ENCODE results near the gene ARHGEF38.

ARHGEF38 gene

GRCh38 chr4:105598052-105598451 lies 45.6 kb downstream of the ARHGEF38 start:
- TF ChIP-seq FOXP2 (optimal IDR thresholded peaks at IDR 0.05; ENCODE audit: borderline replicate concordance, extremely low read depth, extremely low read length, insufficient read depth), result no peak
- TF ChIP-seq POLR2AphosphoS5 (IDR thresholded peaks at IDR 0.05; ENCODE audit: low read depth, low read length), result no peak
- no peak for TF ChIP-seq REST (IDR thresholded peaks at IDR 0.05; ENCODE audit: insufficient read depth in 1 of 2, low read depth in 2 of 2, low read length in 2 of 2)
- TF ChIP-seq SIN3A (IDR thresholded peaks at IDR 0.05; ENCODE audit: borderline replicate concordance, insufficient read depth, low read length), result no peak
- no peak for TF ChIP-seq TAF1 (IDR thresholded peaks at IDR 0.05; ENCODE audit: borderline replicate concordance, insufficient read depth, low read length)

DNA sequence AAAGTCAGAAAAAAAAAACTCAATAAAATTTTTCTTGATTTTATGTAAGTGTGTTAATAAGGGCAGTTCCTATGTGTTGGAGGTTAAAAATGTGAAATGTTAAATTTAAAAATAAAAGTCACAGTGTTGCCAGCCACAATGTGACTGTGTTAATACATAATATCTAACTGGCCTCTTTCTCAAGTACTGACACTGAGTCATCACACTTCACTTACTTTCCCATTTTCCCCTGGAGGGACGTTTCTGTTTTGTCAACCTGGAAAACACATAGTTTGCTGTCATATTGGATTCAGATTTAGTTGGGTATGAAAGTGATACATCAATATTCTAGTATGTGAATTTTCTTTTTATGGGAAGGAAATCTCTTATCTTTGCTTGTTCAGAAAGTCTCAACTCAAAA lies 46.4 kb downstream of the ARHGEF38 start:
- no peak for TF ChIP-seq FOXP2 (optimal IDR thresholded peaks at IDR 0.05; ENCODE audit: borderline replicate concordance, extremely low read depth, extremely low read length, insufficient read depth)
- TF ChIP-seq POLR2AphosphoS5 (IDR thresholded peaks at IDR 0.05; ENCODE audit: low read depth, low read length), result no peak
- no peak for TF ChIP-seq TAF1 (IDR thresholded peaks at IDR 0.05; ENCODE audit: borderline replicate concordance, insufficient read depth, low read length)
- TF ChIP-seq SIN3A (IDR thresholded peaks at IDR 0.05; ENCODE audit: borderline replicate concordance, insufficient read depth, low read length), result no peak
- TF ChIP-seq REST (IDR thresholded peaks at IDR 0.05; ENCODE audit: insufficient read depth in 1 of 2, low read depth in 2 of 2, low read length in 2 of 2), result no peak

DNA sequence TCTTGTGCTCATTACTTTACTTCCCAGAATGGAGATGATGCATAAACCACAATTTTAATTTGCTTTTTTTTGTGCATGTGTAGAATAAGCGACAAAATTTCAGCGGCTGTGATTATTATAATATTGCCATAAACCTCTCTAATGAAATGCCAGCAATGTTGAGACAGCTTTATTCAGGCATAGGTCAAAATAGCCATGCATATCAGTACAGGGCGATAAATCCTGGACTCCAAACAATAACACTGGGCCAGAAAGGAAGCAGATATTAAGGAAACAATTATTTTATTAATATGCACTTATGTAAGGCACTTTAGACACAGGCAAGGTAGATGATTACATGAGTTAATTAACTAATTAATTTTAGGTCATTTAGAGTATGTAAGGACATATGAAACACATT lies 47.1 kb downstream of the ARHGEF38 start:
- TF ChIP-seq TAF1 (IDR thresholded peaks at IDR 0.05; ENCODE audit: borderline replicate concordance, insufficient read depth, low read length) (no peak), FOXP2 (optimal IDR thresholded peaks at IDR 0.05; ENCODE audit: borderline replicate concordance, extremely low read depth, extremely low read length, insufficient read depth) (no peak), SIN3A (IDR thresholded peaks at IDR 0.05; ENCODE audit: borderline replicate concordance, insufficient read depth, low read length) (no peak)

- TF ChIP-seq TAF1 (IDR thresholded peaks at IDR 0.05; ENCODE audit: borderline replicate concordance, insufficient read depth, low read length) (no peak), FOXP2 (optimal IDR thresholded peaks at IDR 0.05; ENCODE audit: borderline replicate concordance, extremely low read depth, extremely low read length, insufficient read depth) (no peak), REST (IDR thresholded peaks at IDR 0.05; ENCODE audit: insufficient read depth in 1 of 2, low read depth in 2 of 2, low read length in 2 of 2) (no peak), POLR2AphosphoS5 (IDR thresholded peaks at IDR 0.05; ENCODE audit: low read depth, low read length) (no peak), SIN3A (IDR thresholded peaks at IDR 0.05; ENCODE audit: borderline replicate concordance, insufficient read depth, low read length) (no peak)
These were observed 47.7 kb downstream of the ARHGEF38 start for GRCh38 chr4:105599932-105600655.

DNA sequence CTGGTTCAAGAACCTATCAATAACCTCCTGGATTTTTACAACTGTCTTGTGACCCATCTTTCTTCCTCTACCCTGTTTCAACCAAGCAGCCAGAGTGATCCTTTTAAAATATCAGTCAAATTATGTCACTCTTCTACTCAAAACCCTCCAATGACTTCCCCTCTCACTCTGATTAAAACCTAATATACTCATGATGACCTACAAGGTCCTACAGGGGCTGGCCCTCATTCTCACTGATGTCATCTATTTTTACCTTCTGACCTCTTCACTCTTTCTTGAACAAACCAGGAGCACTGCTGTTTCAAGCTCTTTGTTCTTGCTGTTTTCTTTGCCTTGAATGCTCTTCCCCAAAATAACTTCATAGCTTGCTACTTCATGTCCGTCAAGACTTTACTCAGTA lies 48.5 kb downstream of the ARHGEF38 start:
- TF ChIP-seq SIN3A (IDR thresholded peaks at IDR 0.05; ENCODE audit: borderline replicate concordance, insufficient read depth, low read length) (no peak), TAF1 (IDR thresholded peaks at IDR 0.05; ENCODE audit: borderline replicate concordance, insufficient read depth, low read length) (no peak), POLR2AphosphoS5 (IDR thresholded peaks at IDR 0.05; ENCODE audit: low read depth, low read length) (no peak), REST (IDR thresholded peaks at IDR 0.05; ENCODE audit: insufficient read depth in 1 of 2, low read depth in 2 of 2, low read length in 2 of 2) (no peak), FOXP2 (optimal IDR thresholded peaks at IDR 0.05; ENCODE audit: borderline replicate concordance, extremely low read depth, extremely low read length, insufficient read depth) (no peak)
